Osteocyte (in vitro differentiated cells): ENCODE data around the gene GIN1. TPM values are rescaled to one million over a fixed set of nuclear protein-coding genes. Genes with fewer than 3 reads are reported as not detected.
A peak's percentile ranks its signal among the peaks of the same experiment; 100 is the strongest.
"Not testable (repeated sequence)": the region's sequence is repeated elsewhere in the genome, so short reads cannot be mapped to it uniquely, and the experiment has no call there.

Experiments used
- DNase-seq: peaks from one replicate; pipeline ENCODE4 v3.0.0; 2021; ENCODE audit warnings: mixed read lengths; ENCODE audit not compliant: unreplicated experiment; ENCODE audit errors: extremely low spot score
- H3K27ac Mint-ChIP-seq: one replicate; pipeline ENCODE4 v1.8.0; 2021; ENCODE audit warnings: mild to moderate bottlenecking, mixed read lengths; ENCODE audit not compliant: unreplicated experiment
- H3K27me3 Mint-ChIP-seq: one replicate; pipeline ENCODE4 v1.8.0; 2021; ENCODE audit warnings: mixed read lengths; ENCODE audit not compliant: unreplicated experiment
- H3K36me3 Mint-ChIP-seq: one replicate; pipeline ENCODE4 v1.8.0; 2021; ENCODE audit warnings: mixed read lengths; ENCODE audit not compliant: unreplicated experiment
- H3K4me1 Mint-ChIP-seq: one replicate; pipeline ENCODE4 v1.8.0; 2021; ENCODE audit warnings: mixed read lengths; ENCODE audit not compliant: unreplicated experiment
- H3K4me3 Mint-ChIP-seq: one replicate; pipeline ENCODE4 v1.8.0; 2021; ENCODE audit warnings: mild to moderate bottlenecking, moderate library complexity, mixed read lengths; ENCODE audit not compliant: unreplicated experiment
- H3K9me3 Mint-ChIP-seq: one replicate; pipeline ENCODE4 v1.8.0; 2021; ENCODE audit warnings: mixed read lengths; ENCODE audit not compliant: unreplicated experiment
- total RNA-seq: library from RNA; stranded (reverse); gene quantifications from 2 replicates; pipeline ENCODE4 v1.2.1, GENCODE V29; 2021
- TF ChIP-seq, protein P1 (sequence below): fragments of 200-600 bp; sonication (generic); IDR thresholded peaks from 2 replicates; pipeline ENCODE4 v1.5.0; 2021; ENCODE audit warnings: antibody characterized with exemption, mild to moderate bottlenecking, moderate library complexity

Gene GIN1
- total RNA-seq, 1 donor from 2014 or later = 4.1 TPM

DNA sequence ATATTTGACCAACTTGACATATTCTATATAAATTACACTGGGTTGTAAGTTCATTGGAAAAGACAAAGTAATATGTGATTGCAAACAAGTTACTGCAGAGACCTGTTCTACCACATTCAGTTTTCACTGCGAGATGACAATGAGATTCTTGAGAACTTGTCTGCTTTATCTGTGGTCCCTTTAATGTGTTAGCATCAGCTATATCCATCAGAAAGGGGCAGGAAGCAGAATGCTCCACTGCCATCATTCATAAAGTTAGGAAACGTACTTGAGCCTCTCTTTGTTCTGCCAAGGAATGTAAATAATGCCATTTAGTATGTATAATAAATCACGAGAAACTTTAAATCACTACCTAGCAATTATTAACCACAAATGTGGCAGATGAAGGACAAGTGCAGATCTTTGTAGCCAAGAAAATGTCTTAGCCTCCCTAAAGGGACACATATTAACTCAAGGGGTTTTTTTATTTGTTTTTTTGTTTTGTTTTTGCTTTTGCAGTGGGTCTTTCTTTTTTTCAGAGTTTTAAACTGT is 59.4 kb downstream of the GIN1 start:
- Mint-ChIP-seq H3K36me3 (no peaks in the 10 kb centered on the region), H3K4me3 (no peak overlapping the region), H3K27me3 (peaks cover 7% of the 10 kb centered on the region), H3K27ac (no peak overlapping the region), H3K4me1 (no peaks in the 10 kb centered on the region), H3K9me3 (no peaks in the 10 kb centered on the region)
- DNase-seq = no peak
- TF ChIP-seq, protein P1, sequence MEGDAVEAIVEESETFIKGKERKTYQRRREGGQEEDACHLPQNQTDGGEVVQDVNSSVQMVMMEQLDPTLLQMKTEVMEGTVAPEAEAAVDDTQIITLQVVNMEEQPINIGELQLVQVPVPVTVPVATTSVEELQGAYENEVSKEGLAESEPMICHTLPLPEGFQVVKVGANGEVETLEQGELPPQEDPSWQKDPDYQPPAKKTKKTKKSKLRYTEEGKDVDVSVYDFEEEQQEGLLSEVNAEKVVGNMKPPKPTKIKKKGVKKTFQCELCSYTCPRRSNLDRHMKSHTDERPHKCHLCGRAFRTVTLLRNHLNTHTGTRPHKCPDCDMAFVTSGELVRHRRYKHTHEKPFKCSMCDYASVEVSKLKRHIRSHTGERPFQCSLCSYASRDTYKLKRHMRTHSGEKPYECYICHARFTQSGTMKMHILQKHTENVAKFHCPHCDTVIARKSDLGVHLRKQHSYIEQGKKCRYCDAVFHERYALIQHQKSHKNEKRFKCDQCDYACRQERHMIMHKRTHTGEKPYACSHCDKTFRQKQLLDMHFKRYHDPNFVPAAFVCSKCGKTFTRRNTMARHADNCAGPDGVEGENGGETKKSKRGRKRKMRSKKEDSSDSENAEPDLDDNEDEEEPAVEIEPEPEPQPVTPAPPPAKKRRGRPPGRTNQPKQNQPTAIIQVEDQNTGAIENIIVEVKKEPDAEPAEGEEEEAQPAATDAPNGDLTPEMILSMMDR = no peak

DNA sequence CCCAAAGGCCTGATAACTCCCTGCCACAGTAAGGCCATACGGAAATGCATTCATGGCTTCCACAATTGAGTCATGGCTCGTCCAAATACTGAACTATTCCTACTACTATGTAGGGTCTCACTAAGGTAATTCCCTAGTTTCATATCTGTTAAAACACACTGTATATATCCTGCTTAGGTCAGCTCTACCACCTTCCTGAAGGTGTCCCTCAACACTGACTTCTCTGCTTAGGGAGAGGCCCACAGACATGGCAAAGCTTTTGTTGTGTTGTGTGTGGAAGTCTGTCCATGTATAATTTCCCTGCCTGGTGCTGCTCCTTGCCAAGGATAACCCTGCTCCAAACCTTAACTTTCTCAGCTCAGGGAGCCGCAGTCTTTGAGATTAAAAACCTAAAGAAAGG is 60.4 kb downstream of the GIN1 start:
- TF ChIP-seq, protein P1 = no peak
- H3K4me3 Mint-ChIP-seq = no peak overlapping the region
- no peaks in the 10 kb centered on the region for H3K36me3 Mint-ChIP-seq
- no peak overlapping the region for H3K27ac Mint-ChIP-seq
- H3K4me1 Mint-ChIP-seq = no peaks in the 10 kb centered on the region
- peaks cover 7% of the 10 kb centered on the region for H3K27me3 Mint-ChIP-seq
- H3K9me3 Mint-ChIP-seq = no peaks in the 10 kb centered on the region
- DNase-seq = no peak

DNA sequence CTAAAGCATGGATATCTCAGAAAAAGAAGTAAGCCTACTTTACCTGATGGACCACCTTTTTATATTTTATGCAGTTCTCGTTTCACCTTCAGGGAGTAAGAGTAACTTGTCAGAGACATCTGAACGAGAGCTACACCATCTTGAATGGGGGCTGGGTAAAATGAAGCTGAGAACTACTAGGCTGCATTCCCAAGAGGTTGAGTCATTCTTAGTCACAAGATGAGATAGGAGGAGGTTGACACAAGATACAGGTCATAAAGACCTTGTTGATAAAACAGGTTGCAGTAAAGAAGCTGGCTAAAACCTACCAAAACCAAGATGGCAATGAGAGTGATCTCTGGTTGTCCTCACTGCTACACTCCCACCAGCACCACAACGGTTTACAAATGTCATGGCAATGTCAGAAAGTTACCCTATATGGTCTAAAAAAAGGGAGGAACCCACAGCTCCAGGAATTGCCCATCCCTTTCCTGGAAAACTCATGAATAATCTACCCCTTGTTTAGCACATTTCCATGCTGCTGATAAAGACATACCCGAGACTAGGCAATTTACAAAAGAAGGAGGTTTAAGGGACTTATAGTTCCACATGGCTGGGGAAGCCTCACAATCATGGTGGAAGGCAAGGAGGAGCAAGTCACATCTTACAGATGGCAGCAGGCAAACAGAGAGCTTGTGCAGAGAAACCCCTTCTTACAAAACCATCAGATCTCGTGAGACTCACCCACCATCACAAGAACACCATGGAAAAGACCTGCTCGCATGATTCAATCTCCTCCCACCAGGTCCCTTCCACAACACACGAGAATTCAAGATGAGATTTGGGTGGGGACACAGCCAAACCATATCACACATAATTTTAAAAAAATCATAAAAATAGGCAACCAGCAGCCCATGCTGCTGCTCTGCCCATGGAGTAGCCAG is 62.5 kb downstream of the GIN1 start:
- TF ChIP-seq, protein P1 = no peak
- no peak overlapping the region for H3K4me3 Mint-ChIP-seq
- DNase-seq = no peak
- no peaks in the 10 kb centered on the region for H3K9me3 Mint-ChIP-seq
- H3K4me1 Mint-ChIP-seq = no peaks in the 10 kb centered on the region
- H3K27ac Mint-ChIP-seq = no peak overlapping the region
- peaks cover 3% of the 10 kb centered on the region for H3K27me3 Mint-ChIP-seq
- no peaks in the 10 kb centered on the region for H3K36me3 Mint-ChIP-seq

DNA sequence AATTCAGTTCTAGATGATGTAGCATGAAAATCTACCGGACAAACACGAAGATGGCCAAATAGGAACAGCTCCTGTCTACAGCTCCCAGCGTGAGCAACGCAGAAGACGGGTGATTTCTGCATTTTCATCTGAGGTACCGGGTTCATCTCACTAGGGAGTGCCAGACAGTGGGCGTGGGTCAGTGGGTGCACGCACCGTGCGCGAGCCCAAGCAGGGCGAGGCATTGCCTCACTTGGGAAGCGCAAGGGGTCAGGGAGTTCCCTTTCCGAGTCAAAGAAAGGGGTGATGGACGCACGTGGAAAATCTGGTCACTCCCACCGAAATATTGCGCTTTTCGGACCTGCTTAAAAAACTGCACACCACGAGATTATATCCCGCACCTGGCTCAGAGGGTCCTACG is 73.2 kb downstream of the GIN1 start:
- H3K4me3 Mint-ChIP-seq, H3K4me1 Mint-ChIP-seq, DNase-seq, H3K27me3 Mint-ChIP-seq, H3K27ac Mint-ChIP-seq, H3K36me3 Mint-ChIP-seq, H3K9me3 Mint-ChIP-seq: not testable (repeated sequence)

DNA sequence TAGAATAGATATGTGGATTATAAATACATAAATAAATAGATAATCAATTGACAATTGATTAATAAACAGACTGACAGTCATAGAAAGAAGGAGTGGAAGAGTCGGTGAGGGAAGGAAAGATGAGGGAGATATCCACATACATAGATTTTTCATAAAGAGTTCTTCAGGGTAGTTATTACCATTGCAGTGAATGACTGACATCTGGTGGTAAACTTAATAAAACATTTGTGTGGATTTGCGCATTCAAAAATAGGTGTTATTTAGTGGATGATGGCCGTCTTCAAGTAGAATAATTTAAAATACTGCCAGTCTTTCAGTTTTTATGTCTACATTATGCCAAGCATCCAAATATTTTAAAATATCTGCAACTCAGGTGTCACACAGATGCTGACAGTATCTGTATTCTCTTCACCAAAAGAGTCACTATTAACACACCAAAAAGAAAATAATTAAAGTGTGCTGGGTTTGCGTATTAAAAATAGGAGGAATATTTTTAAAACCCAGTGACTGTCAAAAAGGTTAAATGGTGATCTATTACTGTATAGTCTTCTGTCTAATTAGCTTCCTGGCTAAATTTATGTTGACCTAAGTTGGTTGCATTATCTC is 78.8 kb downstream of the GIN1 start:
- H3K27ac Mint-ChIP-seq = no peak overlapping the region
- DNase-seq = no peak
- no peaks in the 10 kb centered on the region for H3K36me3 Mint-ChIP-seq
- no peak overlapping the region for H3K4me3 Mint-ChIP-seq
- H3K4me1 Mint-ChIP-seq = no peaks in the 10 kb centered on the region
- TF ChIP-seq, protein P1 = peak; percentile 76
- H3K27me3 Mint-ChIP-seq = no peaks in the 10 kb centered on the region
- H3K9me3 Mint-ChIP-seq = no peaks in the 10 kb centered on the region
